Measurements from ENCODE around the gene MAK.

GRCh38 chr6:10793695-10794094, 44.6 kb downstream of the MAK start:
- TF ChIP-seq CTCF (IDR thresholded peaks at IDR 0.05): no peak
- no peak for TF ChIP-seq POLR2A (IDR thresholded peaks at IDR 0.05)
